Osteoblast (primary cell): Measurements from ENCODE around the gene EGLN3. TPM values are rescaled to one million over a fixed set of nuclear protein-coding genes. Genes with fewer than 3 reads are reported as not detected.

Experiments used
- DNase-seq: peaks from one replicate; pipeline ENCODE4 v3.0.0; 2011; ENCODE audit warnings: low spot score, mixed read lengths; ENCODE audit not compliant: insufficient read length; ENCODE audit errors: missing footprints
- H2AFZ ChIP-seq: 2 replicates; pipeline ENCODE4 v1.6.0; 2011; ENCODE audit warnings: mild to moderate bottlenecking, low read length
- H3K27ac ChIP-seq: 2 replicates; pipeline ENCODE4 v1.5.1; 2011; ENCODE audit warnings: mild to moderate bottlenecking, low read depth, low read length, moderate library complexity
- H3K27me3 ChIP-seq: 2 replicates; pipeline ENCODE4 v1.6.0; 2012; ENCODE audit warnings: mild to moderate bottlenecking, control low read depth, inconsistent platforms, low read length, moderate library complexity; ENCODE audit not compliant: insufficient read depth
- H3K36me3 ChIP-seq: 2 replicates; pipeline ENCODE4 v1.5.1; 2011; ENCODE audit warnings: mild to moderate bottlenecking, low read length, control low read depth, moderate library complexity; ENCODE audit not compliant: insufficient read depth
- H3K4me1 ChIP-seq: 2 replicates; pipeline ENCODE4 v1.5.1; 2011; ENCODE audit warnings: mild to moderate bottlenecking, low read length, control low read depth, moderate library complexity; ENCODE audit not compliant: insufficient read depth
- H3K4me2 ChIP-seq: 2 replicates; pipeline ENCODE4 v1.6.0; 2011; ENCODE audit warnings: mild to moderate bottlenecking, low read length; ENCODE audit not compliant: insufficient read depth
- H3K4me3 ChIP-seq: fragments of 200-600 bp; sonication (generic); 3 replicates; pipeline ENCODE4 v1.5.1; 2012; ENCODE audit warnings: mild to moderate bottlenecking, low read length, inconsistent platforms; ENCODE audit not compliant: insufficient read depth
- H3K79me2 ChIP-seq: 2 replicates; pipeline ENCODE4 v1.6.0; 2012; ENCODE audit warnings: mild to moderate bottlenecking, low read length, control low read depth, inconsistent platforms; ENCODE audit not compliant: insufficient read depth
- H3K9me3 ChIP-seq: 2 replicates; pipeline ENCODE4 v1.5.1; 2011; ENCODE audit warnings: low read depth, low read length, control low read depth
- H4K20me1 ChIP-seq: 2 replicates; pipeline ENCODE4 v1.6.0; 2012; ENCODE audit warnings: mild to moderate bottlenecking, low read length, control low read depth; ENCODE audit not compliant: insufficient read depth
- CTCF ChIP-seq: IDR thresholded peaks from 2 replicates; pipeline ENCODE4 v1.5.1; 2011; ENCODE audit warnings: mild to moderate bottlenecking, low read depth, low read length, moderate library complexity; ENCODE audit errors: extremely low read depth
- total RNA-seq: library from RNA; depleted of rRNA; stranded (reverse); fragments of >200 nt; gene quantifications from 2 replicates; pipeline ENCODE4 v1.2.3, GENCODE V29; 2012

Gene EGLN3
- total RNA-seq, 1 donor, result under 0.01 TPM

- Histone ChIP-seq H3K36me3 (no peaks in the 10 kb centered on the region), H3K4me3 (no peak overlapping the region), H3K4me1 (no peaks in the 10 kb centered on the region), H3K27ac (no peak overlapping the region), H3K27me3 (no peaks in the 10 kb centered on the region), H3K9me3 (no peaks in the 10 kb centered on the region), H3K79me2 (no peaks in the 10 kb centered on the region), H3K4me2 (no peak overlapping the region), H2AFZ (no peak overlapping the region), H4K20me1 (no peaks in the 10 kb centered on the region)
- no peak for DNase-seq
- TF ChIP-seq CTCF, result no peak
These were observed 25.6 kb downstream of the EGLN3 start for GRCh38 chr14:33925235-33925634.

GRCh38 chr14:33924566-33925100 lies 26.2 kb downstream of the EGLN3 start:
- Histone ChIP-seq H3K27me3 (no peaks in the 10 kb centered on the region), H4K20me1 (no peaks in the 10 kb centered on the region), H3K4me1 (no peaks in the 10 kb centered on the region), H3K9me3 (no peaks in the 10 kb centered on the region), H3K27ac (no peak overlapping the region), H3K36me3 (no peaks in the 10 kb centered on the region), H3K4me2 (no peak overlapping the region), H3K4me3 (no peak overlapping the region), H2AFZ (no peak overlapping the region), H3K79me2 (no peaks in the 10 kb centered on the region)
- no peak for DNase-seq
- TF ChIP-seq CTCF, result no peak

GRCh38 chr14:33922125-33922524 lies 28.7 kb downstream of the EGLN3 start:
- H3K27me3 ChIP-seq, result no peaks in the 10 kb centered on the region
- H3K36me3 ChIP-seq, result no peaks in the 10 kb centered on the region
- no peak for DNase-seq
- H3K4me3 ChIP-seq, result no peak overlapping the region
- H3K79me2 ChIP-seq, result no peaks in the 10 kb centered on the region
- no peak overlapping the region for H2AFZ ChIP-seq
- H3K9me3 ChIP-seq, result no peaks in the 10 kb centered on the region
- no peaks in the 10 kb centered on the region for H3K4me1 ChIP-seq
- TF ChIP-seq CTCF, result no peak
- no peaks in the 10 kb centered on the region for H4K20me1 ChIP-seq
- no peak overlapping the region for H3K4me2 ChIP-seq
- H3K27ac ChIP-seq, result no peak overlapping the region

- DNase-seq, result no peak
- H3K36me3 ChIP-seq, result no peaks in the 10 kb centered on the region
- TF ChIP-seq CTCF, result no peak
- no peak overlapping the region for H2AFZ ChIP-seq
- H3K4me2 ChIP-seq, result no peak overlapping the region
- no peaks in the 10 kb centered on the region for H4K20me1 ChIP-seq
- no peaks in the 10 kb centered on the region for H3K9me3 ChIP-seq
- H3K4me3 ChIP-seq, result no peak overlapping the region
- H3K79me2 ChIP-seq, result no peaks in the 10 kb centered on the region
- H3K27me3 ChIP-seq, result no peaks in the 10 kb centered on the region
- no peak overlapping the region for H3K27ac ChIP-seq
- no peaks in the 10 kb centered on the region for H3K4me1 ChIP-seq
These were observed 32.6 kb downstream of the EGLN3 start for GRCh38 chr14:33918256-33918655.
